ENCODE data around the gene CYS1. TPM values are rescaled to one million over a fixed set of nuclear protein-coding genes. Genes with fewer than 3 reads are reported as not detected.

Gene CYS1
- total RNA-seq, 1 experiment from 2014 or later, result 3.7 TPM

DNA sequence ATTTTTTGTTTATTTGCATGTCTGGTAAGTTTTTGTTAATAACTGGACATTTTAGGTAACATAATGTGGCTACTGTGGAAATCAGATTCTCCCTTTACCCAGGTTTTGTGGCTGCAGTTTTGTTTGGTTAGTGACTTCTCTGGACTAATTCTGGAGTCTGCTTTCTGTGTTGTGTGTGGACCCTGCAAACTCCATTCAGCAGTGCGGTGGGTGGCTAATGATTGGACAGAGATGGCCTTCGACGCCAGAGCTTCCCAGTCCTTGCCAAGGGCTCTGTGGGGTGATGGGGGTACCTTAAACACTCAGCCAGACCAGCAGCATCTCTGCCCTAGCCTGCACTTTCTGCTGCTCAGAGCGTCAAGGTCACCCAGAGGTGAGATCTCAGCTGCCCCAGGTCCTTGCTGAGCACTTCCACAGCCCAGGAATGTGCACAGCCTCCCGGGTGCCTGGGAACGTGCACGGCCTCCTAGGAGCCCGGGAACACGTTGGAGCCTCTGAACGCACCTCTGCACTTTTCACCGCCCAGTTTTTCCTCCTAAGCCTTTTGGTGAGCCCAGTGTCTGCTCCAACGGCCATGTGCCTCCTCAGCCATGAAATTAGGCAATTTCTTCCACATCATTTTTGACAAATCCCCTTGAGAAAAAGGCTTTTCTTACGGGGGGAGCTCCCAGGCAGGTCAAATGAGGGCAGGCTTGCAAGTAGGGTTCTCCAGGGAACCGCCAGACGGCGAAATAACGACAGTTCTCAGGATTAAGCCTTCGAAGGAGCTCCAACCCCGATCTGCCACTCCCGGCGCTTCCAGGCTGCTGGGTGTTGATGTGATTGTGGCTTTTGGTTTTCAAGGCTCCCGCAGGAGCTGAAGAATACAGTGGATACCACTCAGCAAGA, 72.0 kb downstream of the CYS1 start:
- H3K79me2 ChIP-seq (ENCODE audit: insufficient read depth, low read length), result no peaks in the 10 kb centered on the region
- no peak overlapping the region for H3K9ac ChIP-seq (ENCODE audit: low read length)
- intact Hi-C loops (cut with micrococcal nuclease), result no loop called here
- H3K27ac ChIP-seq (ENCODE audit: low read depth, low read length), result no peak overlapping the region
- ChIA-PET RAD21 (ENCODE audit: low non-redundant PET in 1 of 2, low total read pairs in 2 of 2, uncharacterized antibody in 2 of 2, unreplicated experiment in 2 of 2) (no interaction called here), POLR2A (no interaction called here), CTCF (no interaction called here)
- H2AFZ ChIP-seq (ENCODE audit: low read depth, low read length, poor library complexity, severe bottlenecking), result no peak overlapping the region
- H3K36me3 ChIP-seq (ENCODE audit: control insufficient read depth in 1 of 2, insufficient read depth in 2 of 2, low read length in 2 of 2), result no peaks in the 10 kb centered on the region
- no peak overlapping the region for H3K4me2 ChIP-seq (ENCODE audit: low read length)
- no peaks in the 10 kb centered on the region for H3K27me3 ChIP-seq (ENCODE audit: insufficient read depth, low read length)
- BruUV-seq (replicated peaks), result no TSS peak
- no peaks in the 10 kb centered on the region for H3K9me2 ChIP-seq (ENCODE audit: insufficient read depth)
- no peak for DNase-seq (ENCODE audit: low read depth, low spot score)
- H3K4me1 ChIP-seq (ENCODE audit: control insufficient read depth in 1 of 2, insufficient read depth in 2 of 2, low read length in 2 of 2), result peaks cover 3 to 19% of the 10 kb centered on the region in 2 experiments; a peak in 3 of 4 replicates
- H4K20me1 ChIP-seq (ENCODE audit: insufficient read depth), result no peaks in the 10 kb centered on the region
- H3K4me3 ChIP-seq (replicated peaks in 1 of 2; ENCODE audit: low read depth in 1 of 2, low read length in 2 of 2), result no peak overlapping the region
- no peak for TF ChIP-seq YY1 (IDR thresholded peaks at IDR 0.05; ENCODE audit: extremely low read depth, insufficient replicate concordance, low read depth, low read length)
- TF ChIP-seq CBX3 (IDR thresholded peaks at IDR 0.05; ENCODE audit: low read depth), result no peak
- no peak for ATAC-seq
- peaks cover 0 to 3% of the 10 kb centered on the region in 2 experiments; a peak in 1 of 4 replicates for H3K9me3 ChIP-seq (ENCODE audit: control insufficient read depth in 1 of 2, insufficient read depth in 1 of 2, low read depth in 1 of 2, low read length in 2 of 2)

GRCh38 chr2:10007435-10007834, 72.8 kb downstream of the CYS1 start:
- RAD21 ChIA-PET (ENCODE audit: low non-redundant PET in 1 of 2, low total read pairs in 2 of 2, uncharacterized antibody in 2 of 2, unreplicated experiment in 2 of 2), result no interaction called here
- POLR2A ChIA-PET, result no interaction called here

More at GRCh38 chr2:10007435-10007834, 72.8 kb downstream of the CYS1 start:
- no peak for TF ChIP-seq ELF1 (IDR thresholded peaks at IDR 0.05; ENCODE audit: borderline replicate concordance, low read depth)
- TF ChIP-seq, protein P1, sequence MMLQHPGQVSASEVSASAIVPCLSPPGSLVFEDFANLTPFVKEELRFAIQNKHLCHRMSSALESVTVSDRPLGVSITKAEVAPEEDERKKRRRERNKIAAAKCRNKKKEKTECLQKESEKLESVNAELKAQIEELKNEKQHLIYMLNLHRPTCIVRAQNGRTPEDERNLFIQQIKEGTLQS (IDR thresholded peaks at IDR 0.05), result no peak
- TF ChIP-seq EZH2 (IDR thresholded peaks at IDR 0.05), result no peak
- TF ChIP-seq, protein P2, sequence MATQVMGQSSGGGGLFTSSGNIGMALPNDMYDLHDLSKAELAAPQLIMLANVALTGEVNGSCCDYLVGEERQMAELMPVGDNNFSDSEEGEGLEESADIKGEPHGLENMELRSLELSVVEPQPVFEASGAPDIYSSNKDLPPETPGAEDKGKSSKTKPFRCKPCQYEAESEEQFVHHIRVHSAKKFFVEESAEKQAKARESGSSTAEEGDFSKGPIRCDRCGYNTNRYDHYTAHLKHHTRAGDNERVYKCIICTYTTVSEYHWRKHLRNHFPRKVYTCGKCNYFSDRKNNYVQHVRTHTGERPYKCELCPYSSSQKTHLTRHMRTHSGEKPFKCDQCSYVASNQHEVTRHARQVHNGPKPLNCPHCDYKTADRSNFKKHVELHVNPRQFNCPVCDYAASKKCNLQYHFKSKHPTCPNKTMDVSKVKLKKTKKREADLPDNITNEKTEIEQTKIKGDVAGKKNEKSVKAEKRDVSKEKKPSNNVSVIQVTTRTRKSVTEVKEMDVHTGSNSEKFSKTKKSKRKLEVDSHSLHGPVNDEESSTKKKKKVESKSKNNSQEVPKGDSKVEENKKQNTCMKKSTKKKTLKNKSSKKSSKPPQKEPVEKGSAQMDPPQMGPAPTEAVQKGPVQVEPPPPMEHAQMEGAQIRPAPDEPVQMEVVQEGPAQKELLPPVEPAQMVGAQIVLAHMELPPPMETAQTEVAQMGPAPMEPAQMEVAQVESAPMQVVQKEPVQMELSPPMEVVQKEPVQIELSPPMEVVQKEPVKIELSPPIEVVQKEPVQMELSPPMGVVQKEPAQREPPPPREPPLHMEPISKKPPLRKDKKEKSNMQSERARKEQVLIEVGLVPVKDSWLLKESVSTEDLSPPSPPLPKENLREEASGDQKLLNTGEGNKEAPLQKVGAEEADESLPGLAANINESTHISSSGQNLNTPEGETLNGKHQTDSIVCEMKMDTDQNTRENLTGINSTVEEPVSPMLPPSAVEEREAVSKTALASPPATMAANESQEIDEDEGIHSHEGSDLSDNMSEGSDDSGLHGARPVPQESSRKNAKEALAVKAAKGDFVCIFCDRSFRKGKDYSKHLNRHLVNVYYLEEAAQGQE (IDR thresholded peaks at IDR 0.05; ENCODE audit: low read depth), result no peak
- TF ChIP-seq MAX (IDR thresholded peaks at IDR 0.05), result no peak
- TF ChIP-seq FOSL1 (IDR thresholded peaks at IDR 0.05; ENCODE audit: low read depth), result no peak
- TF ChIP-seq RAD21 (IDR thresholded peaks at IDR 0.05; ENCODE audit: low read depth), result no peak
- intact Hi-C loops (cut with micrococcal nuclease), result no loop called here
- Histone ChIP-seq H3K4me1 (ENCODE audit: control insufficient read depth in 1 of 2, insufficient read depth in 2 of 2, low read length in 2 of 2) (peaks cover 0 to 13% of the 10 kb centered on the region in 2 experiments; a peak in 1 of 4 replicates), H3K9me3 (ENCODE audit: control insufficient read depth in 1 of 2, insufficient read depth in 1 of 2, low read depth in 1 of 2, low read length in 2 of 2) (no peaks in the 10 kb centered on the region), H3K27me3 (ENCODE audit: insufficient read depth, low read length) (no peaks in the 10 kb centered on the region), H3K9ac (ENCODE audit: low read length) (no peak overlapping the region), H3K4me3 (replicated peaks in 1 of 2; ENCODE audit: low read depth in 1 of 2, low read length in 2 of 2) (no peak overlapping the region), H3K4me2 (ENCODE audit: low read length) (no peak overlapping the region), H3K79me2 (ENCODE audit: insufficient read depth, low read length) (no peaks in the 10 kb centered on the region), H4K20me1 (ENCODE audit: insufficient read depth) (no peaks in the 10 kb centered on the region), H3K27ac (ENCODE audit: low read depth, low read length) (no peak overlapping the region), H3K9me2 (ENCODE audit: insufficient read depth) (no peaks in the 10 kb centered on the region), H3K36me3 (ENCODE audit: control insufficient read depth in 1 of 2, insufficient read depth in 2 of 2, low read length in 2 of 2) (no peaks in the 10 kb centered on the region), H2AFZ (ENCODE audit: low read depth, low read length, poor library complexity, severe bottlenecking) (no peak overlapping the region)
- DNase-seq (ENCODE audit: low read depth, low spot score), result no peak
- no peak for ATAC-seq
- BruUV-seq (replicated peaks), result no TSS peak
- CTCF ChIA-PET, result no interaction called here
